Psoas muscle (tissue), 8 donors: ENCODE measurements around the gene PKD1L1. TPM values are rescaled to one million over a fixed set of nuclear protein-coding genes. Genes with fewer than 3 reads are reported as not detected.

Experiments used
- ATAC-seq, 4 donors: fragments of 200-7000 bp; cut with Tn5 transposase; one replicate each; pipeline ENCODE4 v1.9.1; 2020; ENCODE audit warnings: moderate library complexity in 3 of 4, mild to moderate bottlenecking in 2 of 4
- DNase-seq, 2 donors: peaks; one replicate each; pipeline ENCODE4 v3.0.0-alpha.2; 2020
- H3K27ac ChIP-seq: fragments of 200-600 bp; one replicate; pipeline ENCODE4 v1.8.0; 2022
- H3K27me3 ChIP-seq, 3 donors: fragments of 200-600 bp in 1 of 3; one replicate each; pipeline versions ENCODE4 v1.6.1 to v1.8.0; 2013 to 2022; ENCODE audit warnings: low read length in 2 of 3, mild to moderate bottlenecking in 2 of 3, moderate library complexity in 1 of 3; ENCODE audit not compliant: insufficient read depth in 3 of 3
- H3K36me3 ChIP-seq, 2 donors: fragments of 200-600 bp in 1 of 2; one replicate each; pipeline versions ENCODE4 v1.6.1 to v1.8.0; 2013 to 2022; ENCODE audit warnings: low read depth in 1 of 2, mild to moderate bottlenecking in 1 of 2, moderate library complexity in 1 of 2; ENCODE audit not compliant: insufficient read depth in 1 of 2
- H3K4me1 ChIP-seq: fragments of 200-600 bp; one replicate; pipeline ENCODE4 v1.8.0; 2022
- H3K4me3 ChIP-seq: fragments of 200-600 bp; one replicate; pipeline ENCODE4 v1.8.0; 2022; ENCODE audit warnings: mild to moderate bottlenecking
- H3K9me3 ChIP-seq: fragments of 200-600 bp; one replicate; pipeline ENCODE4 v1.8.0; 2022
- CTCF ChIP-seq: fragments of 200-600 bp; IDR thresholded peaks from one replicate; pipeline ENCODE4 v1.8.0; 2022; ENCODE audit warnings: antibody characterized with exemption
- WGBS, 3 donors: extraction: QIAGEN DNeasy Blood & Tissue Kit; methylation state at CpG; one replicate each; pipeline versions ENCODE4 v1.1.6 to v1.1.7; 2013; 5-methylcytosine and 5-hydroxymethylcytosine counted together
- intact Hi-C, 2 donors: fragments of 100-400 bp; cut with DNase I; formaldehyde crosslinking; loops; one replicate each; pipeline versions ENCODE4 v1.11.0 to v1.14.2; 2022
- polyA plus RNA-seq, 3 donors: library from polyadenylated mRNA; stranded (reverse); fragments of 200-250 nt; gene quantifications; one replicate each; pipeline ENCODE4 v1.2.3, GENCODE V29; 2013
- total RNA-seq, 4 donors: library from RNA; stranded (reverse); fragmentation: NEBNext Ultra II Directional in 2 of 4; extraction: Animal tissue kit (Norgen Biotek cat#: 25700) in 2 of 4; gene quantifications; one replicate each; pipeline versions ENCODE4 v1.2.1 to v1.2.4, GENCODE V29; 2021 to 2023
- donor health status: healthy with polysubstance abuse.
- donor health status: DM: no; HTN: no; CAD: no; lungs with moderate emphysema.
- donor health status: Bipolar disorder and iron deficiency.
- donor health status: healthy.
- donor health status: DM: yes; HTN: yes; CAD: no.
- donor health status: DM: no; HTN: no; CAD: no.
- donor health status: DM: no; HTN: no; CAD: no.
- donor health status: DM: yes; HTN: yes; CAD: no.

The PKD1L1 gene
- total and polyA plus RNA-seq, 7 donors, result 0.56 to 1.4 (median 0.79) TPM

GRCh38 chr7:47965456-47965855 lies 17.2 kb upstream of the PKD1L1 start:
- intact Hi-C loops, result no loop called here
- ATAC-seq, result no peak
- no peaks in the 10 kb centered on the region for H3K9me3 ChIP-seq
- no peaks in the 10 kb centered on the region for H3K27me3 ChIP-seq
- TF ChIP-seq CTCF, result no peak
- no peak overlapping the region for H3K4me3 ChIP-seq
- no peak overlapping the region for H3K27ac ChIP-seq
- DNase-seq, result no peak
- peaks cover 29 to 95% of the 10 kb centered on the region in 2 donors for H3K36me3 ChIP-seq
- no peaks in the 10 kb centered on the region for H3K4me1 ChIP-seq
- 78 to 86% (median 82%) methylated on average over 5 of the region's 5 CpGs for WGBS, 3 donors

GRCh38 chr7:47962262-47962661 lies 14.0 kb upstream of the PKD1L1 start:
- Histone ChIP-seq H3K4me3 (no peak overlapping the region), H3K9me3 (no peaks in the 10 kb centered on the region), H3K27ac (no peak overlapping the region), H3K27me3 (no peaks in the 10 kb centered on the region), H3K4me1 (no peaks in the 10 kb centered on the region), H3K36me3 (peaks cover 21 to 80% of the 10 kb centered on the region in 2 donors)
- DNase-seq, result no peak
- intact Hi-C loops, result no loop called here
- TF ChIP-seq CTCF, result no peak
- no peak for ATAC-seq
- WGBS, 3 donors, result 96 to 99% (median 97%) methylated on average over 3 of the region's 3 CpGs

- Histone ChIP-seq H3K27ac (no peak overlapping the region), H3K9me3 (no peaks in the 10 kb centered on the region), H3K36me3 (peaks cover 3 to 62% of the 10 kb centered on the region in 2 donors), H3K4me1 (no peaks in the 10 kb centered on the region), H3K4me3 (no peak overlapping the region), H3K27me3 (no peaks in the 10 kb centered on the region)
- no peak for TF ChIP-seq CTCF
- ATAC-seq (no peak), DNase-seq (no peak)
- intact Hi-C loops, result no loop called here
- 81 to 87% (median 81%) methylated on average over 6 of the region's 6 CpGs for WGBS, 3 donors
These were observed 8.9 kb upstream of the PKD1L1 start for GRCh38 chr7:47957156-47957555.

GRCh38 chr7:47956220-47956619 lies 8.0 kb upstream of the PKD1L1 start:
- DNase-seq (no peak), ATAC-seq (no peak)
- intact Hi-C loops, result no loop called here
- no peak overlapping the region for H3K4me3 ChIP-seq
- WGBS, 3 donors, result 84 to 89% (median 84%) methylated on average over 6 of the region's 6 CpGs
- TF ChIP-seq CTCF, result no peak
- H3K27ac ChIP-seq, result no peak overlapping the region
- no peaks in the 10 kb centered on the region for H3K4me1 ChIP-seq
- H3K36me3 ChIP-seq, result peaks cover 2 to 52% of the 10 kb centered on the region in 2 donors
- no peaks in the 10 kb centered on the region for H3K9me3 ChIP-seq
- H3K27me3 ChIP-seq, result no peaks in the 10 kb centered on the region

GRCh38 chr7:47954231-47954911 lies 6.1 kb upstream of the PKD1L1 start:
- H3K36me3 ChIP-seq, result peaks cover 2 to 45% of the 10 kb centered on the region in 2 donors
- peak in 2 of 4 donors; percentile 35 to 42 for ATAC-seq

More at GRCh38 chr7:47954231-47954911, 6.1 kb upstream of the PKD1L1 start:
- intact Hi-C loops, result no loop called here
- TF ChIP-seq CTCF, result no peak
- WGBS, 3 donors, result 68 to 84% (median 72%) methylated on average over 4 of the region's 4 CpGs
- DNase-seq, result no peak
- no peaks in the 10 kb centered on the region for H3K4me1 ChIP-seq
- no peak overlapping the region for H3K27ac ChIP-seq
- no peaks in the 10 kb centered on the region for H3K9me3 ChIP-seq
- H3K4me3 ChIP-seq, result no peak overlapping the region
- H3K27me3 ChIP-seq, result no peaks in the 10 kb centered on the region
